Calu3 (cell line): ENCODE data around the gene TMEM243. TPM values are rescaled to one million over a fixed set of nuclear protein-coding genes. Genes with fewer than 3 reads are reported as not detected.
A peak's percentile ranks its signal among the peaks of the same experiment; 100 is the strongest.

Source experiments
- BruUV-seq: library from RNA; stranded (reverse); fragments of 400-500 nt; replicated peaks from 2 replicates; lab custom pipeline; 2021; lab: Mats Ljungman, UMichigan
- CTCF ChIA-PET: fragments of 300-600 bp; sonication (Branson Sonifier 250); formaldehyde crosslinking; loops from one replicate; lab custom pipeline; 2022; ENCODE audit warnings: antibody characterized with exemption; lab: Charles Lee
- DNase-seq: peaks from one replicate; pipeline ENCODE4 v3.0.0; 2022
- H3K27ac Mint-ChIP-seq: one replicate; pipeline ENCODE4 v1.8.0; 2022; ENCODE audit warnings: mixed read lengths; ENCODE audit not compliant: unreplicated experiment
- H3K27me3 Mint-ChIP-seq: one replicate; pipeline ENCODE4 v1.8.0; 2022; ENCODE audit warnings: mixed read lengths; ENCODE audit not compliant: unreplicated experiment
- H3K36me3 Mint-ChIP-seq: one replicate; pipeline ENCODE4 v1.8.0; 2022; ENCODE audit warnings: mild to moderate bottlenecking, moderate library complexity, mixed read lengths; ENCODE audit not compliant: insufficient read depth, unreplicated experiment
- H3K4me1 Mint-ChIP-seq: one replicate; pipeline ENCODE4 v1.8.0; 2022; ENCODE audit warnings: mild to moderate bottlenecking, low read depth, mixed read lengths; ENCODE audit not compliant: unreplicated experiment
- H3K4me3 Mint-ChIP-seq: one replicate; pipeline ENCODE4 v1.8.0; 2022; ENCODE audit warnings: mild to moderate bottlenecking, low read depth, moderate library complexity, mixed read lengths; ENCODE audit not compliant: unreplicated experiment
- H3K9me3 Mint-ChIP-seq: one replicate; pipeline ENCODE4 v1.8.0; 2022; ENCODE audit warnings: low read depth, mixed read lengths; ENCODE audit not compliant: unreplicated experiment
- CTCF ChIP-seq: fragments of 200-600 bp; IDR thresholded peaks from one replicate; pipeline ENCODE4 v1.8.0; 2022; ENCODE audit warnings: antibody characterized with exemption; ENCODE audit not compliant: unreplicated experiment
- intact Hi-C: fragments of 100-400 bp; cut with micrococcal nuclease; formaldehyde crosslinking; loops from one replicate; pipeline ENCODE4 v1.10.0; 2022; ENCODE audit not compliant: unreplicated experiment
- total RNA-seq: library from RNA; stranded (reverse); gene quantifications from 2 replicates; pipeline ENCODE4 v1.2.3, GENCODE V29; 2022

The TMEM243 gene
- total RNA-seq, 1 experiment from 2014 or later: 23.2 TPM

DNA sequence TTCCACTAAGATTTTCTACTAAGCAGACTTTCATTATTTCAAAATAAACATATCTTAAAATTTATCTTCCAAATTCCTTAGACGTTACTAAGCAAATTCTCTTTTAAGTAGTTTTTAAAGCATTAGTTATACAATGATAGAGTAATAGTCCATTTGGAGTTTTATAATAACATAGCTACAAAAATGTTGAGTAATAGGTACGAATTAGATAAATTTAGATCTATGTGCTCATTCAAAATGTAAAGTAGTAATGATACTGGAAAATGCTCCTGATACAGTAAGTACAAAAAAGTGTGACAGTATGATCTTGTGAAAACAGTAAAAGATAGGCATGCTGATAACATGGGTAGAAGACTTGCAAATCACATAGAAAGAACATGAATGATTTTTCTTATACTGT is 62.8 kb downstream of the TMEM243 start:
- Mint-ChIP-seq H3K4me3 (no peak overlapping the region), H3K9me3 (no peaks in the 10 kb centered on the region), H3K36me3 (peaks cover 19% of the 10 kb centered on the region), H3K27me3 (no peaks in the 10 kb centered on the region), H3K27ac (no peak overlapping the region), H3K4me1 (peaks cover 8% of the 10 kb centered on the region)
- no peak for TF ChIP-seq CTCF
- CTCF ChIA-PET: no interaction called here
- DNase-seq: no peak
- BruUV-seq: no TSS peak
- intact Hi-C loops: loop anchor here (10.0 kb wide), 1 partner anchor 312 kb away; no protein-coding TSS in a partner anchor

- Mint-ChIP-seq H3K4me3 (peak overlapping the region; percentile 92), H3K36me3 (peaks cover 20% of the 10 kb centered on the region), H3K9me3 (no peaks in the 10 kb centered on the region), H3K27ac (peak overlapping the region; percentile 44), H3K4me1 (peaks cover 6% of the 10 kb centered on the region), H3K27me3 (no peaks in the 10 kb centered on the region)
- intact Hi-C loops: loop anchor here (10.0 kb wide), 1 partner anchor 311 kb away; no protein-coding TSS in a partner anchor
- no peak for DNase-seq
- CTCF ChIA-PET: no interaction called here
- TF ChIP-seq CTCF: no peak
- BruUV-seq: no TSS peak
These were observed 63.7 kb downstream of the TMEM243 start for GRCh38 chr7:87155788-87156187.

GRCh38 chr7:87154569-87154968 is 65.0 kb downstream of the TMEM243 start:
- intact Hi-C loops: loop anchor here (5.0 to 10.0 kb wide), 2 partner anchors 83 to 310 kb away; no protein-coding TSS in a partner anchor
- CTCF ChIA-PET: no interaction called here
- no peak for TF ChIP-seq CTCF
- no peaks in the 10 kb centered on the region for H3K4me1 Mint-ChIP-seq
- no peak for DNase-seq
- H3K9me3 Mint-ChIP-seq: no peaks in the 10 kb centered on the region
- peak overlapping the region; percentile 92 for H3K4me3 Mint-ChIP-seq
- no TSS peak for BruUV-seq
- H3K27me3 Mint-ChIP-seq: no peaks in the 10 kb centered on the region
- peaks cover 20% of the 10 kb centered on the region for H3K36me3 Mint-ChIP-seq
- peak overlapping the region; percentile 60 for H3K27ac Mint-ChIP-seq

GRCh38 chr7:87154166-87154565 is 65.4 kb downstream of the TMEM243 start:
- TF ChIP-seq CTCF: no peak
- peak overlapping the region; percentile 92 for H3K4me3 Mint-ChIP-seq
- peak overlapping the region; percentile 60 for H3K27ac Mint-ChIP-seq
- no peak for DNase-seq
- BruUV-seq: no TSS peak
- H3K9me3 Mint-ChIP-seq: no peaks in the 10 kb centered on the region
- intact Hi-C loops: loop anchor here (5.0 to 10.0 kb wide), 2 partner anchors 83 to 309 kb away; no protein-coding TSS in a partner anchor
- H3K36me3 Mint-ChIP-seq: peaks cover 20% of the 10 kb centered on the region
- no peaks in the 10 kb centered on the region for H3K4me1 Mint-ChIP-seq
- H3K27me3 Mint-ChIP-seq: no peaks in the 10 kb centered on the region
- CTCF ChIA-PET: no interaction called here
